H1 (cell line): ENCODE data around the gene RUNX1. TPM values are rescaled to one million over a fixed set of nuclear protein-coding genes. Genes with fewer than 3 reads are reported as not detected.

Experiments
- CTCF ChIA-PET: fragments of 300-600 bp; sonication (Branson Sonifier 250); formaldehyde crosslinking; loops from one replicate; lab custom pipeline; 2021; ENCODE audit not compliant: partially characterized antibody; lab: Charles Lee
- POLR2A ChIA-PET: fragments of 300-600 bp; sonication (Branson Sonifier 250); formaldehyde crosslinking; loops from one replicate; lab custom pipeline; 2021; ENCODE audit warnings: inconsistent platforms; ENCODE audit not compliant: partially characterized antibody; lab: Charles Lee
- DNase-seq, 2 experiments: peaks; one replicate each; pipeline versions ENCODE4 v3.0.0 to v3.0.0-alpha.2; 2010 to 2022; ENCODE audit warnings: low spot score in 2 of 2, low read depth in 1 of 2, mixed read lengths in 1 of 2
- FAIRE-seq: peaks from 2 replicates; lab custom pipeline; 2011; peaks lifted over from hg19 to GRCh38; lab: Jason Lieb, UNC
- H2AFZ ChIP-seq: 2 replicates; pipeline ENCODE4 v1.8.1; 2012; ENCODE audit warnings: low read length, inconsistent platforms
- H2AK5ac ChIP-seq: 2 replicates; pipeline ENCODE4 v1.6.1; 2013; ENCODE audit warnings: low read depth, low read length
- H2BK120ac ChIP-seq: replicated peaks from 2 replicates; pipeline ENCODE3; 2013; ENCODE audit warnings: low read depth, low read length, inconsistent platforms
- H2BK12ac ChIP-seq: 2 replicates; pipeline ENCODE4 v1.6.1; 2013; ENCODE audit warnings: low read depth, low read length
- H2BK15ac ChIP-seq: 2 replicates; pipeline ENCODE4 v1.6.1; 2013; ENCODE audit warnings: low read length
- H2BK20ac ChIP-seq: 2 replicates; pipeline ENCODE4 v1.6.1; 2013; ENCODE audit warnings: low read length
- H2BK5ac ChIP-seq: 2 replicates; pipeline ENCODE4 v1.6.1; 2013; ENCODE audit warnings: low read depth, low read length
- H3K14ac ChIP-seq: 2 replicates; pipeline ENCODE4 v1.6.1; 2013; ENCODE audit warnings: inconsistent platforms; ENCODE audit not compliant: insufficient read length
- H3K18ac ChIP-seq: 2 replicates; pipeline ENCODE4 v1.6.1; 2013; ENCODE audit warnings: low read length; ENCODE audit errors: extremely low read depth
- H3K23ac ChIP-seq: 2 replicates; pipeline ENCODE4 v1.6.1; 2013; ENCODE audit warnings: inconsistent platforms; ENCODE audit not compliant: insufficient read length
- H3K23me2 ChIP-seq: 2 replicates; pipeline ENCODE4 v1.6.1; 2013; ENCODE audit warnings: low read depth, low read length
- H3K27ac ChIP-seq: 2 replicates; pipeline ENCODE4 v1.6.1; 2011; ENCODE audit warnings: low read depth, low read length, inconsistent platforms
- H3K27me3 ChIP-seq, 4 experiments: replicated peaks in 1 of 4; 1 replicate in 1 of 4; 2 replicates in 3 of 4; pipeline versions ENCODE4 v1.6.1 to v1.8.1; 2011 to 2013; ENCODE audit warnings: low read length in 3 of 4, mild to moderate bottlenecking in 3 of 4, inconsistent platforms in 2 of 4, mixed read lengths in 2 of 4, moderate library complexity in 1 of 4; ENCODE audit not compliant: control insufficient read depth in 3 of 4, insufficient read depth in 3 of 4; ENCODE audit errors: extremely low read depth in 1 of 4
- H3K36me3 ChIP-seq, 4 experiments: 2 replicates each; pipeline versions ENCODE4 v1.6.1 to v1.8.1; 2011 to 2013; ENCODE audit warnings: mild to moderate bottlenecking in 4 of 4, low read length in 3 of 4, moderate library complexity in 2 of 4, control low read depth in 1 of 4, inconsistent platforms in 1 of 4; ENCODE audit not compliant: insufficient read depth in 4 of 4, control insufficient read depth in 2 of 4
- H3K4ac ChIP-seq: replicated peaks from 2 replicates; pipeline ENCODE3; 2013; ENCODE audit warnings: low read length, low read depth, mixed read lengths, inconsistent platforms; ENCODE audit not compliant: insufficient read length
- H3K4me1 ChIP-seq, 4 experiments: replicated peaks in 1 of 4; 1 replicate in 1 of 4; 2 replicates in 3 of 4; pipeline versions ENCODE4 v1.6.1 to v1.8.1; 2011 to 2013; ENCODE audit warnings: low read length in 3 of 4, inconsistent platforms in 2 of 4, mixed read lengths in 1 of 4; ENCODE audit not compliant: insufficient read depth in 4 of 4, control insufficient read depth in 3 of 4
- H3K4me2 ChIP-seq, 2 experiments: 2 replicates each; pipeline versions ENCODE4 v1.6.1 to v1.8.1; 2011 to 2013; ENCODE audit warnings: low read depth in 2 of 2, low read length in 2 of 2, control low read depth in 1 of 2, inconsistent platforms in 1 of 2, mild to moderate bottlenecking in 1 of 2; ENCODE audit not compliant: insufficient read depth in 1 of 2
- H3K4me3 ChIP-seq, 4 experiments: fragments of 200-600, 300-600 bp in 1 of 4; sonication (generic), shearing (Covaris generic), sonication (Bioruptor Twin) in 1 of 4; 2 replicates each; pipeline versions ENCODE4 v1.5.1 to v1.8.1; 2011 to 2016; ENCODE audit warnings: low read length in 4 of 4, low read depth in 3 of 4, control low read depth in 2 of 4, inconsistent platforms in 2 of 4, mild to moderate bottlenecking in 2 of 4, mixed read lengths in 1 of 4, moderate library complexity in 1 of 4; ENCODE audit not compliant: insufficient read depth in 2 of 4; ENCODE audit errors: extremely low read depth in 1 of 4
- H3K56ac ChIP-seq: replicated peaks from 2 replicates; pipeline ENCODE3; 2013; ENCODE audit warnings: low read depth, mild to moderate bottlenecking, mixed read lengths, low read length, inconsistent platforms; ENCODE audit not compliant: insufficient read length
- H3K79me1 ChIP-seq: 2 replicates; pipeline ENCODE4 v1.6.1; 2013; ENCODE audit warnings: low read depth, low read length, control low read depth
- H3K79me2 ChIP-seq, 2 experiments: 2 replicates each; pipeline versions ENCODE4 v1.6.1 to v1.8.1; 2012 to 2013; ENCODE audit warnings: low read length in 2 of 2, mild to moderate bottlenecking in 2 of 2, inconsistent platforms in 1 of 2; ENCODE audit not compliant: insufficient read depth in 2 of 2, control insufficient read depth in 1 of 2
- H3K9ac ChIP-seq, 4 experiments: replicated peaks in 1 of 4; 1 replicate in 1 of 4; 2 replicates in 3 of 4; pipeline versions ENCODE4 v1.6.1 to v1.8.1; 2011 to 2013; ENCODE audit warnings: low read depth in 3 of 4, low read length in 3 of 4, control low read depth in 2 of 4, mild to moderate bottlenecking in 2 of 4, moderate library complexity in 2 of 4, inconsistent platforms in 1 of 4; ENCODE audit errors: extremely low read depth in 1 of 4
- H3K9me3 ChIP-seq, 2 experiments: 2 replicates each; pipeline versions ENCODE4 v1.6.1 to v1.8.1; 2012 to 2013; ENCODE audit warnings: mild to moderate bottlenecking in 2 of 2, moderate library complexity in 2 of 2, control low read depth in 1 of 2, inconsistent platforms in 1 of 2, low read depth in 1 of 2, low read length in 1 of 2, mixed read lengths in 1 of 2; ENCODE audit not compliant: insufficient read depth in 2 of 2
- H4K20me1 ChIP-seq, 2 experiments: replicated peaks in 1 of 2; 2 replicates each; pipeline versions ENCODE3 to v1.8.1; 2011 to 2013; ENCODE audit warnings: inconsistent platforms in 2 of 2, low read length in 2 of 2, mild to moderate bottlenecking in 1 of 2; ENCODE audit not compliant: insufficient read depth in 2 of 2, control insufficient read depth in 1 of 2
- H4K5ac ChIP-seq: 2 replicates; pipeline ENCODE4 v1.6.1; 2013; ENCODE audit warnings: low read length, low read depth, mixed read lengths, inconsistent platforms; ENCODE audit not compliant: insufficient read length
- H4K8ac ChIP-seq: 2 replicates; pipeline ENCODE4 v1.8.0; 2013; ENCODE audit warnings: mild to moderate bottlenecking, moderate library complexity, low read length, inconsistent platforms; ENCODE audit not compliant: insufficient read depth; ENCODE audit errors: extremely low read depth
- H4K91ac ChIP-seq: replicated peaks from 2 replicates; pipeline ENCODE3; 2013; ENCODE audit warnings: low read length, mixed read lengths, inconsistent platforms; ENCODE audit not compliant: insufficient read length
- CBX5 ChIP-seq: fragments of 300-800, 300-1000 bp; sonication (generic); IDR thresholded peaks from 2 replicates; pipeline ENCODE4 v1.7.1; 2016; ENCODE audit warnings: antibody characterized with exemption, low read length, low read depth
- JUN ChIP-seq: IDR thresholded peaks from 2 replicates; pipeline ENCODE4 v1.6.1; 2011; ENCODE audit warnings: low read depth, mild to moderate bottlenecking, improper control_type of control experiment, low read length
- NRF1 ChIP-seq: IDR thresholded peaks from 2 replicates; pipeline ENCODE4 v1.6.1; 2011; ENCODE audit warnings: mild to moderate bottlenecking, low read depth, low read length, improper control_type of control experiment
- POLR2A ChIP-seq, 2 experiments: IDR thresholded peaks; 1 replicate in 1 of 2; 2 replicates in 1 of 2; pipeline ENCODE4 v1.6.1; 2011; ENCODE audit warnings: low read depth in 2 of 2, low read length in 2 of 2, mild to moderate bottlenecking in 2 of 2; ENCODE audit errors: control extremely low read depth in 1 of 2
- RAD21 ChIP-seq, 2 experiments: IDR thresholded peaks in 1 of 2; conservative IDR thresholded peaks in 1 of 2; 2 replicates each; pipeline ENCODE4 v1.6.1; 2011; ENCODE audit warnings: low read depth in 2 of 2, low read length in 2 of 2, improper control_type of control experiment in 1 of 2, inconsistent platforms in 1 of 2, mild to moderate bottlenecking in 1 of 2, moderate library complexity in 1 of 2
- SIX5 ChIP-seq: IDR thresholded peaks from 2 replicates; pipeline ENCODE4 v1.6.1; 2011; ENCODE audit warnings: mild to moderate bottlenecking, low read depth, low read length
- SP4 ChIP-seq: IDR thresholded peaks from 2 replicates; pipeline ENCODE4 v1.6.1; 2012; ENCODE audit warnings: low read length, inconsistent platforms
- WGBS, 2 experiments: shearing (Covaris generic) in 1 of 2; methylation state at CpG; one replicate each; pipeline versions ENCODE4 v1.1.6 to v1.1.7; 2013 to 2015; ENCODE audit warnings: low lambda C conversion rate in 2 of 2, mixed read lengths in 2 of 2, inconsistent platforms in 1 of 2, low coverage in 1 of 2, missing lambda C conversion rate in 1 of 2; ENCODE audit not compliant: insufficient replicate concordance in 2 of 2, insufficient coverage in 1 of 2, insufficient read length in 1 of 2; ENCODE audit errors: extremely low coverage in 1 of 2, missing lambda C conversion rate in 1 of 2; 5-methylcytosine and 5-hydroxymethylcytosine counted together
- polyA plus RNA-seq, 7 experiments: library from polyadenylated mRNA; depleted of rRNA in 3 of 7; stranded (reverse) in 5 of 7; unstranded in 2 of 7; fragments of >200 nt in 5 of 7; fragments of 200-250 nt in 2 of 7; gene quantifications; 1 replicate in 5 of 7; 2 replicates in 1 of 7; 4 replicates in 1 of 7; pipeline versions ENCODE4 v1.2.1 to v1.2.3, GENCODE V29; 2011 to 2013; ENCODE audit warnings: missing spikeins in 2 of 7, mixed read lengths in 2 of 7
- total RNA-seq: library from RNA; stranded (reverse); fragmentation: NEBNext Ultra II Directional; extraction: Animal tissue kit (Norgen Biotek cat#: 25700); gene quantifications from 2 replicates; pipeline ENCODE4 v1.2.1, GENCODE V29; 2021
- TF ChIP-seq, protein P1 (sequence below): IDR thresholded peaks from 2 replicates; pipeline ENCODE4 v1.6.1; 2011; ENCODE audit warnings: low read length, improper control_type of control experiment
- TF ChIP-seq, protein P2 (sequence below): IDR thresholded peaks from 2 replicates; pipeline ENCODE4 v1.6.1; 2012; ENCODE audit warnings: low read length, inconsistent platforms

Gene RUNX1
- total and polyA plus RNA-seq, 2 of the 8 experiments (the other 6 are each of a cell fraction or from before 2014, with no cell fraction given), result 0.20 to 0.60 TPM

DNA sequence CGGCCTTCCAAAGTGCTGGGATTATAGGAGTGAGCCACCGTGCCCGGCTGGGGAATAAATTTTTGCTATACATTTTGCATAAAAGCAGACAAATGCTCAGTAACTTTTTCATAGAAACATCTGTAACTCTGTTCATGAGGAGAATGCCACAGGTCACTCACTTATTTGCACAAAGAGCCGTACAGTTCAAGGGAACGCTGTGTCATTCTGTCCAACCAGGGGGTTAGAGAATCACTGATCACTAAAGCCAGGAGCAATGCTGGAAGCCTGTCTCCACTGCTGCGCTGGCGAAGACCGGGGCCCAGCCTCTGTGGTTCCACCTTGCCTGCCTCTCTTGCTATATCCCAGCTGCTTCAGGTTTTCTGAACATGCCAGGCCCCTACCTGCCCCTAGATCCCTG is 58.3 kb downstream of the RUNX1 start:
- no peak overlapping the region for H2AFZ ChIP-seq
- no peak overlapping the region for H3K4me2 ChIP-seq
- H3K9ac ChIP-seq, result no peak overlapping the region
- no peak overlapping the region for H2BK5ac ChIP-seq
- no peak overlapping the region for H3K23ac ChIP-seq
- no peak overlapping the region for H3K14ac ChIP-seq
- no peaks in the 10 kb centered on the region for H3K79me2 ChIP-seq
- ChIA-PET CTCF (no interaction called here), POLR2A (interaction anchor here (0.8 kb wide), 1 partner anchor 1833 kb away, joined by 3 read pairs; no protein-coding TSS in a partner anchor)
- no peak overlapping the region for H2BK12ac ChIP-seq
- H2BK15ac ChIP-seq, result no peak overlapping the region
- H2BK20ac ChIP-seq, result no peak overlapping the region
- no peaks in the 10 kb centered on the region; a peak in 1 of 7 replicates for H3K27me3 ChIP-seq
- H3K4ac ChIP-seq, result no peak overlapping the region
- peaks cover 5% of the 10 kb centered on the region; the same call in 1 of the 2 replicates for H3K23me2 ChIP-seq
- no peak overlapping the region for H4K8ac ChIP-seq
- H4K5ac ChIP-seq, result no peak overlapping the region
- no peak overlapping the region for H4K91ac ChIP-seq
- 96% methylated on average over 8 of the region's 8 CpGs; no CpG with 5 or more reads in 1 of the 2 experiments for WGBS, 2 experiments
- no peak overlapping the region for H2AK5ac ChIP-seq
- no peak overlapping the region for H3K56ac ChIP-seq
- H3K18ac ChIP-seq, result no peak overlapping the region
- H3K27ac ChIP-seq, result no peak overlapping the region
- H3K36me3 ChIP-seq, result no peaks in the 10 kb centered on the region
- H2BK120ac ChIP-seq, result no peak overlapping the region
- peaks cover 0 to 5% (median 0%) of the 10 kb centered on the region in 4 experiments; a peak in 1 of 7 replicates for H3K4me1 ChIP-seq
- H4K20me1 ChIP-seq, result no peaks in the 10 kb centered on the region
- H3K9me3 ChIP-seq, result no peaks in the 10 kb centered on the region
- DNase-seq, result no peak
- no peaks in the 10 kb centered on the region for H3K79me1 ChIP-seq
- H3K4me3 ChIP-seq, result no peak overlapping the region
- FAIRE-seq, result no peak
- TF ChIP-seq SIX5, result no peak
- no peak for TF ChIP-seq POLR2A (IDR thresholded peaks at IDR 0.05; ENCODE audit: control extremely low read depth in 1 of 2, low read depth in 2 of 2, low read length in 2 of 2)
- no peak for TF ChIP-seq RAD21 (IDR thresholded peaks at IDR 0.05 in 1 of 2, conservative IDR thresholded peaks at IDR 0.05 in 1 of 2; ENCODE audit: low read depth in 2 of 2, low read length in 2 of 2)
- TF ChIP-seq NRF1, result no peak
- TF ChIP-seq, protein P1, sequence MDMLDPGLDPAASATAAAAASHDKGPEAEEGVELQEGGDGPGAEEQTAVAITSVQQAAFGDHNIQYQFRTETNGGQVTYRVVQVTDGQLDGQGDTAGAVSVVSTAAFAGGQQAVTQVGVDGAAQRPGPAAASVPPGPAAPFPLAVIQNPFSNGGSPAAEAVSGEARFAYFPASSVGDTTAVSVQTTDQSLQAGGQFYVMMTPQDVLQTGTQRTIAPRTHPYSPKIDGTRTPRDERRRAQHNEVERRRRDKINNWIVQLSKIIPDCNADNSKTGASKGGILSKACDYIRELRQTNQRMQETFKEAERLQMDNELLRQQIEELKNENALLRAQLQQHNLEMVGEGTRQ, result no peak
- TF ChIP-seq JUN, result no peak
- TF ChIP-seq, protein P2, sequence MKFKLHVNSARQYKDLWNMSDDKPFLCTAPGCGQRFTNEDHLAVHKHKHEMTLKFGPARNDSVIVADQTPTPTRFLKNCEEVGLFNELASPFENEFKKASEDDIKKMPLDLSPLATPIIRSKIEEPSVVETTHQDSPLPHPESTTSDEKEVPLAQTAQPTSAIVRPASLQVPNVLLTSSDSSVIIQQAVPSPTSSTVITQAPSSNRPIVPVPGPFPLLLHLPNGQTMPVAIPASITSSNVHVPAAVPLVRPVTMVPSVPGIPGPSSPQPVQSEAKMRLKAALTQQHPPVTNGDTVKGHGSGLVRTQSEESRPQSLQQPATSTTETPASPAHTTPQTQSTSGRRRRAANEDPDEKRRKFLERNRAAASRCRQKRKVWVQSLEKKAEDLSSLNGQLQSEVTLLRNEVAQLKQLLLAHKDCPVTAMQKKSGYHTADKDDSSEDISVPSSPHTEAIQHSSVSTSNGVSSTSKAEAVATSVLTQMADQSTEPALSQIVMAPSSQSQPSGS, result no peak
- no peak for TF ChIP-seq SP4
- no peak for TF ChIP-seq CBX5
